Transverse colon (tissue), 4 donors: Measurements from ENCODE around the gene ENAH.
"Not testable (repeated sequence)": the region's sequence is repeated elsewhere in the genome, so short reads cannot be mapped to it uniquely, and the experiment has no call there.

Experiments
- EP300 ChIP-seq: sonication (generic); formaldehyde crosslinking; IDR thresholded peaks from one replicate; pipeline ENCODE4 v1.6.1; 2017; ENCODE audit warnings: antibody characterized with exemption, low read depth
- POLR2A ChIP-seq: fragments of 450-650 bp; IDR thresholded peaks from one replicate; pipeline ENCODE4 v1.6.1; 2016; ENCODE audit warnings: antibody characterized with exemption, mild to moderate bottlenecking, moderate library complexity
- POLR2AphosphoS5 ChIP-seq, 3 donors: sonication (generic); formaldehyde crosslinking; IDR thresholded peaks; one replicate each; pipeline ENCODE4 v1.6.1; 2016; ENCODE audit warnings: antibody characterized with exemption in 3 of 3
- TF ChIP-seq, protein P1 (sequence below), 5 experiments: fragments of 200-600 bp in 3 of 5; fragments of 450-650 bp in 2 of 5; sonication (generic) in 3 of 5; IDR thresholded peaks; 1 replicate in 2 of 5; 2 replicates in 3 of 5; pipeline ENCODE4 v1.5.1; 2016 to 2017; ENCODE audit warnings: antibody characterized with exemption in 5 of 5, inconsistent platforms in 3 of 5, mild to moderate bottlenecking in 2 of 5, moderate library complexity in 1 of 5

DNA sequence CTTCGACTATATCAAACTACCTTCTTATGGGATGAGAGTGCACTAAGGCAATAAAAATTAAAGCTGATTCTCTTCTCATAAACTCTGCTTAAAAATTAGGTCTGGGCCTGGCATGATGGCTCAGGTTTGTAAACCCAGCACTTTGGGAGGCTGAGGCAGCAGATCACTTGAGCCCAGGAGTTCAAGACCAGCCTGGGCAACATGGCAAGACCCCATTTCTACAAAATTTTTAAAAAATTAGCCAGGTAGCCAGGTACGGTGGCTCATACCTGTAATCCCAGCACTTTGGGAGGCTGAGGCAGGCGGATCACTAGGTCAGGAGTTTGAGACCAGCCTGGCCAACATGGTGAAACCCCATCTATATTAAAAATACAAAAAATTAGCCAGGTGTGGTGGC is 3.3 kb upstream of the ENAH start:
- TF ChIP-seq POLR2AphosphoS5 (IDR thresholded peaks at IDR 0.05); POLR2A; EP300: not testable (repeated sequence)
- TF ChIP-seq, protein P1, sequence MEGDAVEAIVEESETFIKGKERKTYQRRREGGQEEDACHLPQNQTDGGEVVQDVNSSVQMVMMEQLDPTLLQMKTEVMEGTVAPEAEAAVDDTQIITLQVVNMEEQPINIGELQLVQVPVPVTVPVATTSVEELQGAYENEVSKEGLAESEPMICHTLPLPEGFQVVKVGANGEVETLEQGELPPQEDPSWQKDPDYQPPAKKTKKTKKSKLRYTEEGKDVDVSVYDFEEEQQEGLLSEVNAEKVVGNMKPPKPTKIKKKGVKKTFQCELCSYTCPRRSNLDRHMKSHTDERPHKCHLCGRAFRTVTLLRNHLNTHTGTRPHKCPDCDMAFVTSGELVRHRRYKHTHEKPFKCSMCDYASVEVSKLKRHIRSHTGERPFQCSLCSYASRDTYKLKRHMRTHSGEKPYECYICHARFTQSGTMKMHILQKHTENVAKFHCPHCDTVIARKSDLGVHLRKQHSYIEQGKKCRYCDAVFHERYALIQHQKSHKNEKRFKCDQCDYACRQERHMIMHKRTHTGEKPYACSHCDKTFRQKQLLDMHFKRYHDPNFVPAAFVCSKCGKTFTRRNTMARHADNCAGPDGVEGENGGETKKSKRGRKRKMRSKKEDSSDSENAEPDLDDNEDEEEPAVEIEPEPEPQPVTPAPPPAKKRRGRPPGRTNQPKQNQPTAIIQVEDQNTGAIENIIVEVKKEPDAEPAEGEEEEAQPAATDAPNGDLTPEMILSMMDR (IDR thresholded peaks at IDR 0.05) = not testable (repeated sequence)
